Kidney epithelial cell (primary cell): ENCODE results near the gene PHOSPHO1. TPM values are rescaled to one million over a fixed set of nuclear protein-coding genes. Genes with fewer than 3 reads are reported as not detected.
A peak's percentile ranks its signal among the peaks of the same experiment; 100 is the strongest.

ENCODE experiments used
- DNase-seq: peaks from one replicate; pipeline ENCODE4 v3.0.0-alpha.2; 2010; ENCODE audit warnings: low read depth
- H3K27me3 ChIP-seq: 2 replicates; pipeline ENCODE4 v1.6.0; 2011; ENCODE audit warnings: low read length; ENCODE audit not compliant: control insufficient read depth, insufficient read depth
- H3K36me3 ChIP-seq: 2 replicates; pipeline ENCODE4 v1.5.1; 2011; ENCODE audit warnings: low read length; ENCODE audit not compliant: control insufficient read depth, insufficient read depth
- H3K4me3 ChIP-seq: 2 replicates; pipeline ENCODE4 v1.5.1; 2011; ENCODE audit warnings: low read depth, mild to moderate bottlenecking, control low read depth, low read length
- CTCF ChIP-seq: IDR thresholded peaks from 2 replicates; pipeline ENCODE4 v1.5.1; 2011; ENCODE audit warnings: mild to moderate bottlenecking, moderate library complexity, low read length, control low read depth, inconsistent platforms; ENCODE audit not compliant: insufficient read depth, poor library complexity, severe bottlenecking
- total RNA-seq: library from RNA; depleted of rRNA; stranded (reverse); fragments of >200 nt; gene quantifications from 2 replicates; pipeline ENCODE4 v1.2.3, GENCODE V29; 2015

The PHOSPHO1 gene
- total RNA-seq, 1 donor from 2014 or later, result not detected

- TF ChIP-seq CTCF, result peak; percentile 49
- DNase-seq, result no peak
- Histone ChIP-seq H3K4me3 (no peak overlapping the region), H3K36me3 (no peaks in the 10 kb centered on the region), H3K27me3 (peaks cover 36% of the 10 kb centered on the region)
Measured at GRCh38 chr17:49218941-49219913, 11.4 kb downstream of the PHOSPHO1 start.

GRCh38 chr17:49217651-49218413 is 12.8 kb downstream of the PHOSPHO1 start:
- DNase-seq, result no peak
- Histone ChIP-seq H3K4me3 (no peak overlapping the region), H3K36me3 (no peaks in the 10 kb centered on the region), H3K27me3 (peaks cover 22% of the 10 kb centered on the region)
- TF ChIP-seq CTCF, result no peak

GRCh38 chr17:49216953-49217650 is 13.5 kb downstream of the PHOSPHO1 start:
- DNase-seq, result no peak
- Histone ChIP-seq H3K36me3 (no peaks in the 10 kb centered on the region), H3K27me3 (peaks cover 19% of the 10 kb centered on the region), H3K4me3 (no peak overlapping the region)
- no peak for TF ChIP-seq CTCF

GRCh38 chr17:49216482-49216881 is 14.1 kb downstream of the PHOSPHO1 start:
- DNase-seq, result no peak
- H3K4me3 ChIP-seq, result no peak overlapping the region
- no peak for TF ChIP-seq CTCF
- peaks cover 16% of the 10 kb centered on the region for H3K27me3 ChIP-seq
- H3K36me3 ChIP-seq, result no peaks in the 10 kb centered on the region

- no peak for DNase-seq
Measured at GRCh38 chr17:49214676-49215360, 15.8 kb downstream of the PHOSPHO1 start.

More at GRCh38 chr17:49214676-49215360, 15.8 kb downstream of the PHOSPHO1 start:
- TF ChIP-seq CTCF, result no peak
- no peaks in the 10 kb centered on the region for H3K36me3 ChIP-seq
- no peak overlapping the region for H3K4me3 ChIP-seq
- peaks cover 13% of the 10 kb centered on the region for H3K27me3 ChIP-seq
